ENCODE data around the gene NSUN6. TPM values are rescaled to one million over a fixed set of nuclear protein-coding genes. Genes with fewer than 3 reads are reported as not detected.

Gene NSUN6
- total RNA-seq, 2 donors from 2014 or later = 8.3 to 13.1 TPM

GRCh38 chr10:18582803-18583202 lies 68.6 kb downstream of the NSUN6 start:
- no peak overlapping the region for H3K9ac ChIP-seq (ENCODE audit: low read depth in 2 of 2, low read length in 2 of 2)
- H3K36me3 ChIP-seq = no peaks in the 10 kb centered on the region
- H3K4me1 ChIP-seq = no peaks in the 10 kb centered on the region
- TF ChIP-seq CTCF (IDR thresholded peaks at IDR 0.05) = no peak
- H3K27ac ChIP-seq = no peak overlapping the region
- H3K4me3 ChIP-seq = no peak overlapping the region
- no peaks in the 10 kb centered on the region for H3K9me3 ChIP-seq
- no peaks in the 10 kb centered on the region for H3K27me3 ChIP-seq
- no peak for DNase-seq
- intact Hi-C loops (cut with DNase I) = no loop called here

- Histone ChIP-seq H3K9ac (ENCODE audit: low read depth in 2 of 2, low read length in 2 of 2) (no peak overlapping the region), H3K4me3 (no peak overlapping the region), H3K27me3 (no peaks in the 10 kb centered on the region), H3K4me1 (no peaks in the 10 kb centered on the region), H3K36me3 (no peaks in the 10 kb centered on the region), H3K9me3 (no peaks in the 10 kb centered on the region), H3K27ac (no peak overlapping the region)
- no peak for DNase-seq
- TF ChIP-seq CTCF (IDR thresholded peaks at IDR 0.05) = no peak
- intact Hi-C loops (cut with DNase I) = no loop called here
Observed at GRCh38 chr10:18577823-18578685, 73.3 kb downstream of the NSUN6 start.

- Histone ChIP-seq H3K4me3 (no peak overlapping the region), H3K27me3 (no peaks in the 10 kb centered on the region), H3K36me3 (no peaks in the 10 kb centered on the region), H3K27ac (no peak overlapping the region), H3K9ac (ENCODE audit: low read depth in 2 of 2, low read length in 2 of 2) (no peak overlapping the region), H3K9me3 (no peaks in the 10 kb centered on the region), H3K4me1 (no peaks in the 10 kb centered on the region)
- no peak for TF ChIP-seq CTCF (IDR thresholded peaks at IDR 0.05)
- intact Hi-C loops (cut with DNase I) = no loop called here
- DNase-seq = no peak
Observed at GRCh38 chr10:18576586-18576985, 74.8 kb downstream of the NSUN6 start.

GRCh38 chr10:18572959-18573561 lies 78.3 kb downstream of the NSUN6 start:
- Histone ChIP-seq H3K9ac (ENCODE audit: low read depth in 2 of 2, low read length in 2 of 2) (no peak overlapping the region), H3K27me3 (no peaks in the 10 kb centered on the region), H3K4me1 (no peaks in the 10 kb centered on the region), H3K27ac (no peak overlapping the region), H3K9me3 (no peaks in the 10 kb centered on the region), H3K36me3 (no peaks in the 10 kb centered on the region), H3K4me3 (no peak overlapping the region)
- DNase-seq = no peak
- TF ChIP-seq CTCF (IDR thresholded peaks at IDR 0.05) = no peak
- intact Hi-C loops (cut with DNase I) = no loop called here

- no peaks in the 10 kb centered on the region for H3K36me3 ChIP-seq
- H3K27me3 ChIP-seq = no peaks in the 10 kb centered on the region
- no peak for TF ChIP-seq CTCF (IDR thresholded peaks at IDR 0.05)
- DNase-seq = no peak
- H3K9ac ChIP-seq (ENCODE audit: low read depth in 2 of 2, low read length in 2 of 2) = no peak overlapping the region
- H3K9me3 ChIP-seq = no peaks in the 10 kb centered on the region
- H3K4me1 ChIP-seq = no peaks in the 10 kb centered on the region
- no peak overlapping the region for H3K27ac ChIP-seq
- no peak overlapping the region for H3K4me3 ChIP-seq
- intact Hi-C loops (cut with DNase I) = no loop called here
Observed at GRCh38 chr10:18571780-18572179, 79.6 kb downstream of the NSUN6 start.
